BLaER1 treated with 17β-estradiol and CSF1 and Interleukin-3, amounts not matched to agents 10 nM and 100 nM (cell line): ENCODE measurements around the gene NECTIN1.

Experiments used
- H3K27ac ChIP-seq, 11 experiments: shearing (Covaris generic); formaldehyde crosslinking; 2 replicates each; pipeline ENCODE4 v1.8.1; 2022
- H3K27me3 ChIP-seq, 11 experiments: shearing (Covaris generic); formaldehyde crosslinking; 2 replicates each; pipeline ENCODE4 v1.8.1; 2022
- H3K36me3 ChIP-seq, 11 experiments: shearing (Covaris generic); formaldehyde crosslinking; 2 replicates each; pipeline ENCODE4 v1.8.1; 2022
- H3K4me1 ChIP-seq, 10 experiments: shearing (Covaris generic); formaldehyde crosslinking; 2 replicates each; pipeline ENCODE4 v1.8.1; 2022
- H3K4me2 ChIP-seq, 11 experiments: shearing (Covaris generic); formaldehyde crosslinking; 2 replicates each; pipeline ENCODE4 v1.8.1; 2022
- H3K4me3 ChIP-seq, 10 experiments: shearing (Covaris generic); formaldehyde crosslinking; 2 replicates each; pipeline ENCODE4 v1.8.1; 2022
- H3K9ac ChIP-seq, 11 experiments: shearing (Covaris generic); formaldehyde crosslinking; 2 replicates each; pipeline ENCODE4 v1.8.1; 2022
- H3K9me3 ChIP-seq, 11 experiments: shearing (Covaris generic); formaldehyde crosslinking; replicated peaks in 1 of 11; 2 replicates each; pipeline ENCODE4 v1.8.1; 2022
- H4K20me1 ChIP-seq, 11 experiments: shearing (Covaris generic); formaldehyde crosslinking; 2 replicates each; pipeline ENCODE4 v1.8.1; 2022
- Cebpa-rat ChIP-seq, 11 experiments: shearing (Covaris generic); IDR thresholded peaks; 2 replicates each; pipeline ENCODE4 v1.8.1; 2022

The NECTIN1 gene

GRCh38 chr11:119694334-119694733 is 34.7 kb downstream of the NECTIN1 start:
- peak overlapping the region in 4 of 11 experiments; percentile 29 to 55 (median 37); a peak in 6 of 22 replicates for H3K9ac ChIP-seq
- H3K27ac ChIP-seq = peak overlapping the region in 5 of 11 experiments; percentile 29 to 58 (median 44); a peak in 7 of 22 replicates
- H3K4me3 ChIP-seq = no peak overlapping the region; a peak in 1 of 20 replicates
- H4K20me1 ChIP-seq = peaks cover 0 to 82% (median 34%) of the 10 kb centered on the region in 11 experiments; a peak in 15 of 22 replicates
- TF ChIP-seq Cebpa-rat (IDR thresholded peaks at IDR 0.05) = no peak
- H3K9me3 ChIP-seq = no peaks in the 10 kb centered on the region
- H3K4me2 ChIP-seq = peak overlapping the region; percentile 9 to 97 (median 87); a peak in 21 of 22 replicates
- peaks cover 40 to 100% (median 95%) of the 10 kb centered on the region in 10 experiments for H3K4me1 ChIP-seq
- H3K36me3 ChIP-seq = no peaks in the 10 kb centered on the region
- H3K27me3 ChIP-seq = no peaks in the 10 kb centered on the region

GRCh38 chr11:119693253-119693815 is 35.7 kb downstream of the NECTIN1 start:
- Histone ChIP-seq H3K4me1 (peaks cover 42 to 100% (median 100%) of the 10 kb centered on the region in 10 experiments), H3K9me3 (no peaks in the 10 kb centered on the region), H3K4me3 (no peak overlapping the region; a peak in 1 of 20 replicates), H4K20me1 (peaks cover 0 to 83% (median 36%) of the 10 kb centered on the region in 11 experiments; a peak in 14 of 22 replicates), H3K27ac (peak overlapping the region in 2 of 11 experiments; percentile 44 to 58; a peak in 1 of 22 replicates), H3K9ac (0 out of 22 replicates have a peak overlapping the region, but pooled peaks of 1 of the 11 experiments have one; percentile 32), H3K4me2 (peak overlapping the region in 9 of 11 experiments; percentile 79 to 97 (median 87); a peak in 17 of 22 replicates), H3K36me3 (no peaks in the 10 kb centered on the region), H3K27me3 (no peaks in the 10 kb centered on the region)
- TF ChIP-seq Cebpa-rat (IDR thresholded peaks at IDR 0.05) = no peak

- Histone ChIP-seq H3K4me1 (peaks cover 51 to 100% (median 100%) of the 10 kb centered on the region in 10 experiments), H3K4me3 (no peak overlapping the region), H3K27ac (no peak overlapping the region), H3K9me3 (no peaks in the 10 kb centered on the region), H3K4me2 (peak overlapping the region in 10 of 11 experiments; percentile 79 to 97 (median 87); a peak in 19 of 22 replicates), H4K20me1 (peaks cover 0 to 80% (median 33%) of the 10 kb centered on the region in 11 experiments; a peak in 14 of 22 replicates), H3K36me3 (no peaks in the 10 kb centered on the region), H3K27me3 (no peaks in the 10 kb centered on the region), H3K9ac (no peak overlapping the region)
- TF ChIP-seq Cebpa-rat (IDR thresholded peaks at IDR 0.05) = no peak
Measured at GRCh38 chr11:119692540-119692820, 36.5 kb downstream of the NECTIN1 start.

GRCh38 chr11:119691701-119692539 is 37.1 kb downstream of the NECTIN1 start:
- no peaks in the 10 kb centered on the region for H3K36me3 ChIP-seq
- H3K4me2 ChIP-seq = peak overlapping the region; percentile 76 to 97 (median 87)
- no peaks in the 10 kb centered on the region for H3K9me3 ChIP-seq
- H3K4me1 ChIP-seq = peaks cover 57 to 100% (median 100%) of the 10 kb centered on the region in 10 experiments
- no peak for TF ChIP-seq Cebpa-rat (IDR thresholded peaks at IDR 0.05)
- H3K4me3 ChIP-seq = no peak overlapping the region
- H3K27me3 ChIP-seq = no peaks in the 10 kb centered on the region
- peak overlapping the region in 4 of 11 experiments; percentile 3 to 44 (median 18); a peak in 4 of 22 replicates for H3K27ac ChIP-seq
- peaks cover 0 to 83% (median 36%) of the 10 kb centered on the region in 11 experiments; a peak in 14 of 22 replicates for H4K20me1 ChIP-seq
- H3K9ac ChIP-seq = peak overlapping the region in 7 of 11 experiments; percentile 21 to 52 (median 38); a peak in 8 of 22 replicates

- no peaks in the 10 kb centered on the region for H3K27me3 ChIP-seq
- no peaks in the 10 kb centered on the region for H3K9me3 ChIP-seq
- H3K27ac ChIP-seq = peak overlapping the region in 6 of 11 experiments; percentile 3 to 44 (median 18); a peak in 8 of 22 replicates
- peak overlapping the region in 9 of 11 experiments; percentile 21 to 52 (median 30); a peak in 9 of 22 replicates for H3K9ac ChIP-seq
- H3K4me3 ChIP-seq = no peak overlapping the region
- H3K36me3 ChIP-seq = no peaks in the 10 kb centered on the region
- H4K20me1 ChIP-seq = peaks cover 0 to 83% (median 34%) of the 10 kb centered on the region in 11 experiments; a peak in 14 of 22 replicates
- peaks cover 64 to 100% (median 99%) of the 10 kb centered on the region in 10 experiments for H3K4me1 ChIP-seq
- no peak for TF ChIP-seq Cebpa-rat (IDR thresholded peaks at IDR 0.05)
- H3K4me2 ChIP-seq = peak overlapping the region; percentile 76 to 97 (median 87)
Measured at GRCh38 chr11:119691020-119691666, 37.9 kb downstream of the NECTIN1 start.

DNA sequence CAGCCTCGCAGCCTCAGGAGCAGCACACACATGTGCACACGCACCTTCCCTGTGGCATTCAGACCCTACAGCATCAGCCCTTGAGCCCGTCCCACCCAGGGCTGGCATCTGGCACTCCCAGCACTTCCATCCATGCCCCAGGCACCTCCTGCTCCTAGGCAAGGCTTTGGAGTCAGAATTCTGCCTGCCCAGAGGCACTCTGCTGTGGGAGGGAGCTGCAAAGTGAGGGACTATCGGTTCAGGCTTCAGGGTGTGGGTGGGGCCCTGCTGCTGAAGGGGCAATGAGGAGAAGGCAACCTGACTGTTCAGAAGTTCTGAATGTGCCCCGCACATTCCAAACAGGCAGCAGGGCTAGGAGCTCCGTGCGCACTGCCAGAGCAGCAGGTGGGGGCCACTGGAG is 39.7 kb downstream of the NECTIN1 start:
- H3K27ac ChIP-seq = no peak overlapping the region
- H3K9ac ChIP-seq = 0 out of 22 replicates have a peak overlapping the region, but pooled peaks of 1 of the 11 experiments have one; percentile 7
- peak overlapping the region in 9 of 11 experiments; percentile 79 to 97 (median 87); a peak in 18 of 22 replicates for H3K4me2 ChIP-seq
- H3K36me3 ChIP-seq = no peaks in the 10 kb centered on the region
- H3K27me3 ChIP-seq = no peaks in the 10 kb centered on the region
- H3K4me1 ChIP-seq = peaks cover 74 to 100% (median 99%) of the 10 kb centered on the region in 10 experiments
- peaks cover 0 to 95% (median 37%) of the 10 kb centered on the region in 11 experiments; a peak in 14 of 22 replicates for H4K20me1 ChIP-seq
- H3K4me3 ChIP-seq = no peak overlapping the region
- no peak for TF ChIP-seq Cebpa-rat (IDR thresholded peaks at IDR 0.05)
- no peaks in the 10 kb centered on the region for H3K9me3 ChIP-seq

- H3K4me1 ChIP-seq = peaks cover 76 to 100% (median 100%) of the 10 kb centered on the region in 10 experiments
- no peak overlapping the region for H3K27ac ChIP-seq
- H3K9me3 ChIP-seq = no peaks in the 10 kb centered on the region
- no peak for TF ChIP-seq Cebpa-rat (IDR thresholded peaks at IDR 0.05)
- no peaks in the 10 kb centered on the region for H3K27me3 ChIP-seq
- H3K36me3 ChIP-seq = no peaks in the 10 kb centered on the region
- H3K4me3 ChIP-seq = no peak overlapping the region
- H3K9ac ChIP-seq = peak overlapping the region in 1 of 11 experiments; percentile 7; a peak in 1 of 22 replicates
- peaks cover 0 to 91% (median 29%) of the 10 kb centered on the region in 11 experiments; a peak in 14 of 22 replicates for H4K20me1 ChIP-seq
- peak overlapping the region; percentile 16 to 97 (median 87); a peak in 19 of 22 replicates for H3K4me2 ChIP-seq
Measured at GRCh38 chr11:119688356-119688755, 40.6 kb downstream of the NECTIN1 start.

DNA sequence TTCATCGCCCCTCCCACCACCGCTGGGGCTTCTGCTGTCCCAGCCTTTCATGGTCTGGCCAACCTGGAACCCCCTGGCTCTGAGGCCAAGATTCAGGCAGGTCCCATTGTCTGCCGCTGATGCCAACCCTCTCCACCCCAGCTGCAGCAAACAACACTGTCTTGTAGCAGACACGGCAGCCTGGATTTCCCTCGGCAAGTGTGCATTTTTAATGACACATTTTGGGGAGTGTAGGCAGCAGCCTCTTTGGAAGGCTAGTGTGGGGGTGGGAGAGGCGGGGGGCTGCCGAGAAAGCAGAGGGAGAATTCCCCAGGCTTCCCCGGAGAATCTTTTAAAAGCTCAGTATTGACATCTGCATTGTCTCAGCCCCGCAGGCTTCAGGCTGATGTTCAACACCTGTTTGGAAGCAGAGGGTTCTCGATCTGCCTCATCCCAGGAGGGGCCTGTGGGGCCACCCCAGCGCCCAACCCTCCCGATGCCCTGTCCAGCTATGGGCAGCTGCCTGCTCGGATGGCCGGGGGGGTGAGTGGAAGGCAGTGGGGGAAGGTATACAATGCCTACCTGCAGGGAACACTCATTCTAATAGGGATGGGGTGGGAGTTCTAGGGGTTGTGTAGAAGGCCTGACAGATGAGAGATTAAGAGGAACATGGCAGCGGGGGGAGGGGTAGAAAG is 41.5 kb downstream of the NECTIN1 start:
- no peak for TF ChIP-seq Cebpa-rat (IDR thresholded peaks at IDR 0.05)
- Histone ChIP-seq H3K36me3 (no peaks in the 10 kb centered on the region), H3K9ac (peak overlapping the region in 1 of 11 experiments; percentile 18; a peak in 2 of 22 replicates), H4K20me1 (peaks cover 0 to 91% (median 27%) of the 10 kb centered on the region in 11 experiments; a peak in 14 of 22 replicates), H3K27ac (no peak overlapping the region), H3K4me2 (peak overlapping the region; percentile 53 to 97 (median 87)), H3K4me3 (no peak overlapping the region), H3K27me3 (no peaks in the 10 kb centered on the region), H3K9me3 (no peaks in the 10 kb centered on the region), H3K4me1 (peaks cover 80 to 100% (median 99%) of the 10 kb centered on the region in 10 experiments)
